PFSK-1 (cell line): Measurements from ENCODE around the gene CD34.

ENCODE experiments used
- FOXP2 ChIP-seq: optimal IDR thresholded peaks from 2 replicates; pipeline ENCODE3; 2011; ENCODE audit warnings: borderline replicate concordance, control low read depth, inconsistent platforms; ENCODE audit not compliant: insufficient read depth; ENCODE audit errors: extremely low read length, extremely low read depth
- POLR2AphosphoS5 ChIP-seq: IDR thresholded peaks from 2 replicates; pipeline ENCODE4 v1.6.1; 2012; ENCODE audit warnings: low read depth, mild to moderate bottlenecking, control low read depth, low read length, moderate library complexity
- REST ChIP-seq, 2 experiments: IDR thresholded peaks; 2 replicates each; pipeline versions ENCODE4 v1.6.1 to v1.8.0; 2011 to 2012; ENCODE audit warnings: low read depth in 2 of 2, low read length in 2 of 2, control low read depth in 1 of 2, inconsistent platforms in 1 of 2, mild to moderate bottlenecking in 1 of 2, moderate library complexity in 1 of 2; ENCODE audit not compliant: insufficient read depth in 1 of 2
- SIN3A ChIP-seq: IDR thresholded peaks from 2 replicates; pipeline ENCODE4 v1.6.1; 2012; ENCODE audit warnings: mild to moderate bottlenecking, low read length, moderate library complexity, borderline replicate concordance; ENCODE audit not compliant: insufficient read depth
- TAF1 ChIP-seq: IDR thresholded peaks from 2 replicates; pipeline ENCODE4 v1.6.1; 2012; ENCODE audit warnings: low read length, control low read depth, borderline replicate concordance; ENCODE audit not compliant: insufficient read depth

Gene CD34

GRCh38 chr1:207844371-207844770 is 66.6 kb downstream of the CD34 start:
- TF ChIP-seq TAF1 = no peak
- no peak for TF ChIP-seq REST (IDR thresholded peaks at IDR 0.05; ENCODE audit: insufficient read depth in 1 of 2, low read depth in 2 of 2, low read length in 2 of 2)
- TF ChIP-seq SIN3A = no peak
- no peak for TF ChIP-seq FOXP2
- TF ChIP-seq POLR2AphosphoS5 = no peak

GRCh38 chr1:207842506-207842905 is 68.4 kb downstream of the CD34 start:
- TF ChIP-seq TAF1 (no peak), FOXP2 (no peak), POLR2AphosphoS5 (no peak), SIN3A (no peak), REST (IDR thresholded peaks at IDR 0.05; ENCODE audit: insufficient read depth in 1 of 2, low read depth in 2 of 2, low read length in 2 of 2) (no peak)

GRCh38 chr1:207841901-207842300 is 69.0 kb downstream of the CD34 start:
- no peak for TF ChIP-seq TAF1
- TF ChIP-seq FOXP2 = no peak
- no peak for TF ChIP-seq SIN3A
- TF ChIP-seq REST (IDR thresholded peaks at IDR 0.05; ENCODE audit: insufficient read depth in 1 of 2, low read depth in 2 of 2, low read length in 2 of 2) = no peak
- no peak for TF ChIP-seq POLR2AphosphoS5

- no peak for TF ChIP-seq TAF1
- no peak for TF ChIP-seq SIN3A
- no peak for TF ChIP-seq FOXP2
- no peak for TF ChIP-seq POLR2AphosphoS5
- TF ChIP-seq REST (IDR thresholded peaks at IDR 0.05; ENCODE audit: insufficient read depth in 1 of 2, low read depth in 2 of 2, low read length in 2 of 2) = no peak
Observed at GRCh38 chr1:207841293-207841692, 69.6 kb downstream of the CD34 start.

- TF ChIP-seq FOXP2 = no peak
- no peak for TF ChIP-seq TAF1
- TF ChIP-seq REST (IDR thresholded peaks at IDR 0.05; ENCODE audit: insufficient read depth in 1 of 2, low read depth in 2 of 2, low read length in 2 of 2) = no peak
- TF ChIP-seq POLR2AphosphoS5 = no peak
- no peak for TF ChIP-seq SIN3A
Observed at GRCh38 chr1:207840380-207840779, 70.5 kb downstream of the CD34 start.
